Measurements from ENCODE around the gene OPRM1. TPM values are rescaled to one million over a fixed set of nuclear protein-coding genes. Genes with fewer than 3 reads are reported as not detected.

Gene OPRM1
- total and polyA plus RNA-seq, 4 donors = 0.08 TPM; not detected in 3

DNA sequence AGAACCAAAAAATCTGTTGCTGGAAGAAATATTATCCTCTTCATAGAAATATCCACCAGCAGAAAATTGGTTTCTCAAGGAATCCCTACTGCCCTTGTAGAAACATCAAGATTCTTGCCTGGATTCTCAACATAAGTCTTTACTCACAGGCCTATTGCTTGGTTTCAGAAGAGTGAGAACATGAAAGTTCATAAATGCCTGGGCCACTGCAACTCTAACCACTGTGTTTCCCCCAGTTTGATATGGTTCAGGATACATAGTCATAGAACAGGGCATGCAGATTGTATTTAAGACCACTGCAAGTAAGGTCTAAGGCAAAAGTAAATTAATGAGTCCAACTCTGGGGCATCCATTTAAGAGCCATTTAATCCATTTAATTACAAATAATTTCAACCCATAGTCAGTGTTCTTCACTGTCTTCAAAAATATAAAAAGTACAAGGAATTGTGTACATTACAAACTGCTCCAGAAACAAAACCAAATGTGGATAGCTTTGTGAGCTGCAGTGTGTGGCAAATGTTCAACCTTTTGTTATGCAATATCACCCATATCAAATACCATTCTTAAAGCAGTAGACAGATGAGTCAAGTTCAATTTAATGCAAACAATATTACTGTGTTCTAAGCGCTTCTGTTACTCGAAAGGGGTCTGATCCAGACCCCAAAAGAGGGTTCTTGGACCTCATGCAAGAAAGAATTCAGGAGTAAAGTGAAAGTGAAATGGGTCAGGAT lies 83.3 kb downstream of the OPRM1 start:
- ATAC-seq (ENCODE audit: low FRiP score) (no peak), DNase-seq (no peak)
- H3K36me3 ChIP-seq (ENCODE audit: control insufficient read depth in 1 of 2, insufficient read depth in 2 of 2, low read length in 1 of 2) = no peaks in the 10 kb centered on the region
- no peak overlapping the region for H3K4me3 ChIP-seq (ENCODE audit: low read length in 2 of 2)
- WGBS, 2 donors = 92 to 94% methylated on average over 2 of the region's 2 CpGs
- peaks cover 4% of the 10 kb centered on the region for H3K9me3 ChIP-seq (ENCODE audit: control insufficient read depth, low read length)
- H3K27me3 ChIP-seq (ENCODE audit: control insufficient read depth in 1 of 2, insufficient read depth in 2 of 2, low read length in 1 of 2) = no peaks in the 10 kb centered on the region
- intact Hi-C loops (cut with DNase I) = no loop called here
- no peak overlapping the region for H3K27ac ChIP-seq (ENCODE audit: low read depth in 1 of 2, low read length in 2 of 2)
- no peaks in the 10 kb centered on the region for H3K4me1 ChIP-seq (ENCODE audit: control insufficient read depth in 1 of 2, insufficient read depth in 2 of 2, low read length in 2 of 2)

DNA sequence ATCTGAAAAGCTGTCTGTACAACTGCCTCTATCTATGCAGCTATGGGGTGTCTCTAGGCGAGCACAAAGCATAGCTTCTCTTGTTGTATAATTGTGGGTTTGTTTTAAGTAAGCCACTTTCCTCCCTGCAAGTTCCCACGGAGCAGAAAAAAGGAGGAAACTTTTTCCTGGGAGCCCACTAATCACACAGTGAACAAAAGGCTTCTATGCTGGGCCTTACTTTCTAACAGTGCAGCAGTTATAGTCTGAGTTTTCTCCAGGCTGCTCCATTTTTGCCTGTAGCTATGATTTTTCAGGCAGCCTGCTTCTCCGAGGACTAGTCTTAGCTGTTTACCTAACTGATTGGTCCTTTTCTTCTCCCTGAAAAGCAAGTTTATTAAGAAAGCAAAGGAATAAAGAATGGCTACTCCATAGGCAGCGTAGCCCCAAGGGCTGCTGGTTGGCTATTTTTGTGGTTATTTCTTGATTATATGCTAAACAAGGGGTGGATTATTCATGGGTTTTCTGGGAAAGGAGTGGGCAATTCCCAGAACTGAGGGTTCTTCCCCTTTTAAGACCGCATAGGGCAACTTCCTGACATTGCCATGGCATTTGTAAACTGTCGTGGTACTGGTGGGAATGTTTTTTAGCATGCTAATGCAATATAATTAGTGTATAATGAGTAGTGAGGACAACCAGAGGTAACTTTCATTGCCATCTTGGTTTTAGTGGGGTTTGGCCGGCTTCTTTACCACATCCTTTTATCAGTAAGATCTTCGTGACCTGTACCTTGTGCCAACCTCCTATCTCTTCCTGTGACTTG lies 84.3 kb downstream of the OPRM1 start:
- 75 to 76% methylated on average over 8 of the region's 8 CpGs for WGBS, 2 donors
- Histone ChIP-seq H3K4me3 (ENCODE audit: low read length in 2 of 2) (no peak overlapping the region), H3K27ac (ENCODE audit: low read depth in 1 of 2, low read length in 2 of 2) (no peak overlapping the region), H3K36me3 (ENCODE audit: control insufficient read depth in 1 of 2, insufficient read depth in 2 of 2, low read length in 1 of 2) (no peaks in the 10 kb centered on the region), H3K4me1 (ENCODE audit: control insufficient read depth in 1 of 2, insufficient read depth in 2 of 2, low read length in 2 of 2) (no peaks in the 10 kb centered on the region), H3K27me3 (ENCODE audit: control insufficient read depth in 1 of 2, insufficient read depth in 2 of 2, low read length in 1 of 2) (no peaks in the 10 kb centered on the region), H3K9me3 (ENCODE audit: control insufficient read depth, low read length) (peaks cover 4% of the 10 kb centered on the region)
- no peak for ATAC-seq (ENCODE audit: low FRiP score)
- no peak for DNase-seq
- intact Hi-C loops (cut with DNase I) = no loop called here

- no peak for ATAC-seq (ENCODE audit: low FRiP score)
- no peaks in the 10 kb centered on the region for H3K36me3 ChIP-seq (ENCODE audit: control insufficient read depth in 1 of 2, insufficient read depth in 2 of 2, low read length in 1 of 2)
- intact Hi-C loops (cut with DNase I) = no loop called here
- DNase-seq = no peak
- no peaks in the 10 kb centered on the region for H3K4me1 ChIP-seq (ENCODE audit: control insufficient read depth in 1 of 2, insufficient read depth in 2 of 2, low read length in 2 of 2)
- H3K9me3 ChIP-seq (ENCODE audit: control insufficient read depth, low read length) = peaks cover 4% of the 10 kb centered on the region
- no peaks in the 10 kb centered on the region for H3K27me3 ChIP-seq (ENCODE audit: control insufficient read depth in 1 of 2, insufficient read depth in 2 of 2, low read length in 1 of 2)
- no peak overlapping the region for H3K27ac ChIP-seq (ENCODE audit: low read depth in 1 of 2, low read length in 2 of 2)
- H3K4me3 ChIP-seq (ENCODE audit: low read length in 2 of 2) = no peak overlapping the region
- 89 to 98% methylated on average over 2 of the region's 2 CpGs for WGBS, 2 donors
Observed at GRCh38 chr6:154125421-154125820, 86.4 kb downstream of the OPRM1 start.

- no peak for DNase-seq
- WGBS, 2 donors = 78 to 80% methylated on average over 2 of the region's 2 CpGs
- no peaks in the 10 kb centered on the region for H3K27me3 ChIP-seq (ENCODE audit: control insufficient read depth in 1 of 2, insufficient read depth in 2 of 2, low read length in 1 of 2)
- no peak for ATAC-seq (ENCODE audit: low FRiP score)
- no peaks in the 10 kb centered on the region for H3K4me1 ChIP-seq (ENCODE audit: control insufficient read depth in 1 of 2, insufficient read depth in 2 of 2, low read length in 2 of 2)
- peaks cover 4% of the 10 kb centered on the region for H3K9me3 ChIP-seq (ENCODE audit: control insufficient read depth, low read length)
- no peaks in the 10 kb centered on the region for H3K36me3 ChIP-seq (ENCODE audit: control insufficient read depth in 1 of 2, insufficient read depth in 2 of 2, low read length in 1 of 2)
- no peak overlapping the region for H3K4me3 ChIP-seq (ENCODE audit: low read length in 2 of 2)
- intact Hi-C loops (cut with DNase I) = no loop called here
- H3K27ac ChIP-seq (ENCODE audit: low read depth in 1 of 2, low read length in 2 of 2) = no peak overlapping the region
Observed at GRCh38 chr6:154127657-154128056, 88.6 kb downstream of the OPRM1 start.

DNA sequence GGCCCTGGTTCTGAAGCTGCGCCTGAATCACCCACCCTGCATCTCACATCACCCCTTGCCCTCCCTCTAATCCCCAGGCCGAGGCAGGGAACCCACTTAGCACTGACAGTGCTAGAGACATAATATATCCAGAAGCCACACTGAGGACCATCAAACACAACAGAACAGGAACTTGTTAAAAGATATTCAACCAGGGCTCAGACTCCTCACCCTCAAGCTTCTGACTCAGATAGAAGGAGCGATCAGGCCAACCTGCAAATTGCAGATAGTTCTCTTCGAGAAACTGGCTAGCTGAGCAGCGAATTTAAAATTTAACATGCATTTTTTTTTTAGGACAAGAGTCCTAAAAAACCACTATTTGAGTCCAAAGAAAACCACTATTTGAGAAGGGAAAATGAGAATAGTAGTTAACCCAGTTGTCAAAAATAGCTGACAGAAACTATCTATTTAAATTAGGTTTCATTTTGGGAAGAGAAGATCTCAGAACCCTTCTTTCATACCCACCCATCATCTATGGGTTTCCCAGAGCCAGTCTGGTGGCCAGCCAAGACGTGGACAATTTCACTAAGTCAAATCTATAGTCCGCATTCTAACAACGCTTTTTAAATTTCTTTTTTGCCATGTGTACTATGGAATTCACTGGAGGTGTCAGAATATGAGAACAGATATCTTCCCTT lies 95.6 kb downstream of the OPRM1 start:
- no peaks in the 10 kb centered on the region for H3K9me3 ChIP-seq (ENCODE audit: control insufficient read depth, low read length)
- no peak for ATAC-seq (ENCODE audit: low FRiP score)
- H3K36me3 ChIP-seq (ENCODE audit: control insufficient read depth in 1 of 2, insufficient read depth in 2 of 2, low read length in 1 of 2) = no peaks in the 10 kb centered on the region
- no peak overlapping the region for H3K4me3 ChIP-seq (ENCODE audit: low read length in 2 of 2)
- intact Hi-C loops (cut with DNase I) = no loop called here
- H3K27me3 ChIP-seq (ENCODE audit: control insufficient read depth in 1 of 2, insufficient read depth in 2 of 2, low read length in 1 of 2) = no peaks in the 10 kb centered on the region
- no peaks in the 10 kb centered on the region for H3K4me1 ChIP-seq (ENCODE audit: control insufficient read depth in 1 of 2, insufficient read depth in 2 of 2, low read length in 2 of 2)
- 92 to 93% methylated on average over 8 of the region's 8 CpGs for WGBS, 2 donors
- DNase-seq = no peak
- no peak overlapping the region for H3K27ac ChIP-seq (ENCODE audit: low read depth in 1 of 2, low read length in 2 of 2)

DNA sequence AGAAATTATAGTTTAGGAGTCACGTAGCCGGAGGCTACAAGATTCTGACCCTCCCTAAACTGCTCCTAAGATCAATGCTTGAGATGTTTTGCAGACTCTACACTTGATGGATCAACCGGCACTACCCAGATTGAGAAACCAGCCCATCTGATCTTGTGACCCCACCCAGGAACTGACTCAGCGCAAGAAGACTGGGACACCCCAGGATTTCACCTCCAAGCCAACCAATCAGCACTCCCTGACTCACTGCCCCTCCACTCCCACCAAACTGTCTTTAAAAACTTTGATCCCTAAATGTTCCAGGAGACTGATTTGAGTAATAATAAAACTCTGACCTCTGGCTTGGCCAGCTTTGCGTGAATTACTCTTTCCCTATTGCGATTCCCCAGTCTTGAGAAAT lies 99.8 kb downstream of the OPRM1 start:
- intact Hi-C loops (cut with DNase I) = no loop called here
- WGBS, 2 donors = 97% methylated on average over 6 of the region's 6 CpGs
- Histone ChIP-seq H3K4me1 (ENCODE audit: control insufficient read depth in 1 of 2, insufficient read depth in 2 of 2, low read length in 2 of 2) (no peaks in the 10 kb centered on the region), H3K9me3 (ENCODE audit: control insufficient read depth, low read length) (no peaks in the 10 kb centered on the region), H3K36me3 (ENCODE audit: control insufficient read depth in 1 of 2, insufficient read depth in 2 of 2, low read length in 1 of 2) (no peaks in the 10 kb centered on the region), H3K27ac (ENCODE audit: low read depth in 1 of 2, low read length in 2 of 2) (no peak overlapping the region), H3K4me3 (ENCODE audit: low read length in 2 of 2) (no peak overlapping the region), H3K27me3 (ENCODE audit: control insufficient read depth in 1 of 2, insufficient read depth in 2 of 2, low read length in 1 of 2) (no peaks in the 10 kb centered on the region)
- DNase-seq (no peak), ATAC-seq (ENCODE audit: low FRiP score) (no peak)

GRCh38 chr6:154139892-154140291 lies 100.9 kb downstream of the OPRM1 start:
- WGBS, 2 donors = 94% methylated on average over 6 of the region's 6 CpGs
- Histone ChIP-seq H3K27ac (ENCODE audit: low read depth in 1 of 2, low read length in 2 of 2) (no peak overlapping the region), H3K4me1 (ENCODE audit: control insufficient read depth in 1 of 2, insufficient read depth in 2 of 2, low read length in 2 of 2) (no peaks in the 10 kb centered on the region), H3K9me3 (ENCODE audit: control insufficient read depth, low read length) (no peaks in the 10 kb centered on the region), H3K4me3 (ENCODE audit: low read length in 2 of 2) (no peak overlapping the region), H3K36me3 (ENCODE audit: control insufficient read depth in 1 of 2, insufficient read depth in 2 of 2, low read length in 1 of 2) (no peaks in the 10 kb centered on the region), H3K27me3 (ENCODE audit: control insufficient read depth in 1 of 2, insufficient read depth in 2 of 2, low read length in 1 of 2) (no peaks in the 10 kb centered on the region)
- no peak for ATAC-seq (ENCODE audit: low FRiP score)
- DNase-seq = no peak
- intact Hi-C loops (cut with DNase I) = no loop called here

GRCh38 chr6:154140743-154141142 lies 101.7 kb downstream of the OPRM1 start:
- no peaks in the 10 kb centered on the region for H3K9me3 ChIP-seq (ENCODE audit: control insufficient read depth, low read length)

More at GRCh38 chr6:154140743-154141142, 101.7 kb downstream of the OPRM1 start:
- Histone ChIP-seq H3K27me3 (ENCODE audit: control insufficient read depth in 1 of 2, insufficient read depth in 2 of 2, low read length in 1 of 2) (no peaks in the 10 kb centered on the region), H3K36me3 (ENCODE audit: control insufficient read depth in 1 of 2, insufficient read depth in 2 of 2, low read length in 1 of 2) (no peaks in the 10 kb centered on the region), H3K27ac (ENCODE audit: low read depth in 1 of 2, low read length in 2 of 2) (no peak overlapping the region), H3K4me3 (ENCODE audit: low read length in 2 of 2) (no peak overlapping the region), H3K4me1 (ENCODE audit: control insufficient read depth in 1 of 2, insufficient read depth in 2 of 2, low read length in 2 of 2) (no peaks in the 10 kb centered on the region)
- DNase-seq (no peak), ATAC-seq (ENCODE audit: low FRiP score) (no peak)
- intact Hi-C loops (cut with DNase I) = no loop called here
- WGBS, 2 donors = 70 to 83% methylated on average over 2 of the region's 2 CpGs
